Measurements from ENCODE around the gene PPP1R3G. TPM values are rescaled to one million over a fixed set of nuclear protein-coding genes. Genes with fewer than 3 reads are reported as not detected.

Gene PPP1R3G
- total RNA-seq, 4 donors from 2014 or later, result 0.26 to 6.0 (median 2.8) TPM

GRCh38 chr6:5061152-5061551 is 24.0 kb upstream of the PPP1R3G start:
- intact Hi-C loops (cut with DNase I; ENCODE audit: low total_unique reads), result no loop called here
- no peaks in the 10 kb centered on the region for H3K36me3 ChIP-seq
- H3K9me3 ChIP-seq, result no peaks in the 10 kb centered on the region
- no peak for DNase-seq
- no peaks in the 10 kb centered on the region for H3K27me3 ChIP-seq
- H3K27ac ChIP-seq, result no peak overlapping the region
- H3K4me3 ChIP-seq, result no peak overlapping the region
- TF ChIP-seq POLR2A (IDR thresholded peaks at IDR 0.05), result no peak
- TF ChIP-seq, protein P1, sequence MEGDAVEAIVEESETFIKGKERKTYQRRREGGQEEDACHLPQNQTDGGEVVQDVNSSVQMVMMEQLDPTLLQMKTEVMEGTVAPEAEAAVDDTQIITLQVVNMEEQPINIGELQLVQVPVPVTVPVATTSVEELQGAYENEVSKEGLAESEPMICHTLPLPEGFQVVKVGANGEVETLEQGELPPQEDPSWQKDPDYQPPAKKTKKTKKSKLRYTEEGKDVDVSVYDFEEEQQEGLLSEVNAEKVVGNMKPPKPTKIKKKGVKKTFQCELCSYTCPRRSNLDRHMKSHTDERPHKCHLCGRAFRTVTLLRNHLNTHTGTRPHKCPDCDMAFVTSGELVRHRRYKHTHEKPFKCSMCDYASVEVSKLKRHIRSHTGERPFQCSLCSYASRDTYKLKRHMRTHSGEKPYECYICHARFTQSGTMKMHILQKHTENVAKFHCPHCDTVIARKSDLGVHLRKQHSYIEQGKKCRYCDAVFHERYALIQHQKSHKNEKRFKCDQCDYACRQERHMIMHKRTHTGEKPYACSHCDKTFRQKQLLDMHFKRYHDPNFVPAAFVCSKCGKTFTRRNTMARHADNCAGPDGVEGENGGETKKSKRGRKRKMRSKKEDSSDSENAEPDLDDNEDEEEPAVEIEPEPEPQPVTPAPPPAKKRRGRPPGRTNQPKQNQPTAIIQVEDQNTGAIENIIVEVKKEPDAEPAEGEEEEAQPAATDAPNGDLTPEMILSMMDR (IDR thresholded peaks at IDR 0.05), result no peak
- no peaks in the 10 kb centered on the region for H3K4me1 ChIP-seq

GRCh38 chr6:5063617-5064016 is 21.5 kb upstream of the PPP1R3G start:
- DNase-seq, result no peak
- Histone ChIP-seq H3K27ac (no peak overlapping the region), H3K27me3 (no peaks in the 10 kb centered on the region), H3K9me3 (no peaks in the 10 kb centered on the region), H3K36me3 (no peaks in the 10 kb centered on the region), H3K4me1 (no peaks in the 10 kb centered on the region), H3K4me3 (no peak overlapping the region)
- intact Hi-C loops (cut with DNase I; ENCODE audit: low total_unique reads), result no loop called here
- TF ChIP-seq, protein P1 (IDR thresholded peaks at IDR 0.05), result no peak
- no peak for TF ChIP-seq POLR2A (IDR thresholded peaks at IDR 0.05)

- DNase-seq, result no peak
- no peaks in the 10 kb centered on the region for H3K9me3 ChIP-seq
- H3K4me1 ChIP-seq, result no peaks in the 10 kb centered on the region
- no peaks in the 10 kb centered on the region for H3K27me3 ChIP-seq
- TF ChIP-seq, protein P1 (IDR thresholded peaks at IDR 0.05), result no peak
- TF ChIP-seq POLR2A (IDR thresholded peaks at IDR 0.05), result no peak
- H3K36me3 ChIP-seq, result no peaks in the 10 kb centered on the region
- no peak overlapping the region for H3K4me3 ChIP-seq
- intact Hi-C loops (cut with DNase I; ENCODE audit: low total_unique reads), result no loop called here
- no peak overlapping the region for H3K27ac ChIP-seq
Measured at GRCh38 chr6:5066456-5067093, 18.6 kb upstream of the PPP1R3G start.

DNA sequence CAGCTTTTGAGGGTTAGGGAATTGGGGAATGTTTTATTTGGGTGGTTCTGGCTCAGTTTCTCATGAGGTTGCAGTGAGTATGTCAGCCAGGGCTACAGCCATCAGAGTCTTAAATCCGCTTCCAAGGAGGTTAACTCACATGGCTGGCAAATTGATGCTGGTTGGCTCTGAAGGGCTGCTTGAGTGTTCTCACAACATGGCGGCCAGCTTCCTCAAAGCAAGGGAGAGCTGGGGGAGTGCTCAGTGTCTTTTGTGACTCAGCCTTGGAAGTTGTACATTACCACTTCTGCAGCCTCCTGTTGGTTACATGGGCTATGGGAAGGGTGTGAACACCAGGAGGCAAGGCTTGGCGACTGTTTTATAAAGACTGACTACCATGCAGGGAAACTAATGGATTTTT is 17.8 kb upstream of the PPP1R3G start:
- intact Hi-C loops (cut with DNase I; ENCODE audit: low total_unique reads), result no loop called here
- no peak for DNase-seq
- no peak for TF ChIP-seq POLR2A (IDR thresholded peaks at IDR 0.05)
- TF ChIP-seq, protein P1 (IDR thresholded peaks at IDR 0.05), result no peak

GRCh38 chr6:5068153-5068751 is 16.9 kb upstream of the PPP1R3G start:
- intact Hi-C loops (cut with DNase I; ENCODE audit: low total_unique reads), result no loop called here
- TF ChIP-seq POLR2A (IDR thresholded peaks at IDR 0.05), result no peak
- TF ChIP-seq, protein P1 (IDR thresholded peaks at IDR 0.05), result no peak
- Histone ChIP-seq H3K4me3 (no peak overlapping the region), H3K36me3 (no peaks in the 10 kb centered on the region), H3K4me1 (no peaks in the 10 kb centered on the region), H3K27me3 (no peaks in the 10 kb centered on the region), H3K9me3 (no peaks in the 10 kb centered on the region), H3K27ac (no peak overlapping the region)
- DNase-seq, result no peak

More for the DNA sequence above, 17.8 kb upstream of the PPP1R3G start:
- no peaks in the 10 kb centered on the region for H3K4me1 ChIP-seq
- H3K27me3 ChIP-seq, result no peaks in the 10 kb centered on the region
- H3K27ac ChIP-seq, result no peak overlapping the region
- no peak overlapping the region for H3K4me3 ChIP-seq
- no peaks in the 10 kb centered on the region for H3K36me3 ChIP-seq
- no peaks in the 10 kb centered on the region for H3K9me3 ChIP-seq
